SK-N-SH (cell line): ENCODE data around the gene ENTR1. TPM values are rescaled to one million over a fixed set of nuclear protein-coding genes. Genes with fewer than 3 reads are reported as not detected.
A peak's percentile ranks its signal among the peaks of the same experiment; 100 is the strongest.

ENCODE experiments used
- CTCF ChIA-PET: fragments of 300-600, 350-600 bp; formaldehyde crosslinking; extraction: SDS; loops from one replicate; lab custom pipeline; 2021; lab: Yijun Ruan, JAX
- POLR2A ChIA-PET: fragments of 350-600 bp; sonication (Branson Sonifier 250); formaldehyde crosslinking; extraction: SDS; loops from one replicate; lab custom pipeline; 2020; ENCODE audit warnings: antibody characterized with exemption, inconsistent platforms; lab: Yijun Ruan, JAX
- DNase-seq: peaks from one replicate; pipeline ENCODE4 v3.0.0; 2012
- H2AFZ ChIP-seq: fragments of 200-600 bp; sonication (generic); 2 replicates; pipeline ENCODE4 v1.8.1; 2016; ENCODE audit warnings: antibody characterized with exemption, mild to moderate bottlenecking, low read depth
- H3F3A ChIP-seq: fragments of 200-600 bp; sonication (generic); replicated peaks from 2 replicates; pipeline ENCODE3; 2016; ENCODE audit warnings: antibody characterized with exemption, mild to moderate bottlenecking; ENCODE audit not compliant: insufficient read depth
- H3K27ac ChIP-seq, 2 experiments: fragments of 200-500 bp in 1 of 2; fragments of 200-600 bp in 1 of 2; sonication (Bioruptor generic) in 1 of 2; sonication (generic), shearing (Covaris generic) in 1 of 2; 2 replicates each; pipeline versions ENCODE4 v1.5.1 to v1.6.1; 2014 to 2016; ENCODE audit warnings: low read depth in 2 of 2, inconsistent platforms in 1 of 2, low read length in 1 of 2, mild to moderate bottlenecking in 1 of 2, mixed read lengths in 1 of 2
- H3K27me3 ChIP-seq: fragments of 200-600 bp; sonication (generic), shearing (Covaris generic); 2 replicates; pipeline ENCODE4 v1.6.1; 2016; ENCODE audit warnings: mixed run types; ENCODE audit not compliant: insufficient read depth
- H3K36me3 ChIP-seq, 2 experiments: fragments of 200-500 bp in 1 of 2; fragments of 200-600 bp in 1 of 2; sonication (Bioruptor generic) in 1 of 2; sonication (generic) in 1 of 2; replicated peaks in 1 of 2; 2 replicates each; pipeline versions ENCODE3 to v1.5.1; 2014 to 2016; ENCODE audit warnings: low read length in 1 of 2, mild to moderate bottlenecking in 1 of 2; ENCODE audit not compliant: insufficient read depth in 2 of 2, control insufficient read depth in 1 of 2
- H3K4me1 ChIP-seq, 2 experiments: fragments of 200-500 bp in 1 of 2; fragments of 200-600 bp in 1 of 2; sonication (Bioruptor generic) in 1 of 2; sonication (generic), shearing (Covaris generic) in 1 of 2; 2 replicates each; pipeline versions ENCODE4 v1.5.1 to v1.6.1; 2014 to 2016; ENCODE audit warnings: low read depth in 1 of 2, low read length in 1 of 2, mixed run types in 1 of 2; ENCODE audit not compliant: insufficient read depth in 2 of 2, control insufficient read depth in 1 of 2
- H3K4me2 ChIP-seq: fragments of 200-600 bp; sonication (generic), shearing (Covaris generic); 2 replicates; pipeline ENCODE4 v1.6.1; 2017; ENCODE audit warnings: mixed run types
- H3K4me3 ChIP-seq, 2 experiments: fragments of 200-500 bp in 1 of 2; fragments of 200-600 bp in 1 of 2; sonication (Bioruptor generic) in 1 of 2; sonication (generic), shearing (Covaris generic) in 1 of 2; 2 replicates each; pipeline versions ENCODE4 v1.5.1 to v1.8.1; 2014 to 2016; ENCODE audit warnings: low read depth in 2 of 2, inconsistent platforms in 1 of 2, low read length in 1 of 2, mild to moderate bottlenecking in 1 of 2, mixed read lengths in 1 of 2, moderate library complexity in 1 of 2
- H3K79me2 ChIP-seq: fragments of 200-600 bp; sonication (generic); 2 replicates; pipeline ENCODE4 v1.8.1; 2017; ENCODE audit warnings: mild to moderate bottlenecking; ENCODE audit not compliant: insufficient read depth
- H3K9ac ChIP-seq: fragments of 200-600 bp; sonication (generic); 2 replicates; pipeline ENCODE4 v1.6.1; 2017; ENCODE audit warnings: mixed run types
- H3K9me2 ChIP-seq: fragments of 200-600 bp; sonication (generic); 2 replicates; pipeline ENCODE4 v1.6.1; 2017; ENCODE audit warnings: mixed run types
- H3K9me3 ChIP-seq: fragments of 200-600 bp; sonication (generic); 2 replicates; pipeline ENCODE4 v1.6.1; 2017; ENCODE audit warnings: mixed run types, mild to moderate bottlenecking, moderate library complexity
- H4K20me1 ChIP-seq: fragments of 200-600 bp; sonication (generic); 2 replicates; pipeline ENCODE4 v1.6.1; 2017; ENCODE audit warnings: mild to moderate bottlenecking, mixed run types; ENCODE audit not compliant: insufficient read depth
- CHD2 ChIP-seq: fragments of 150-350 bp; IDR thresholded peaks from 2 replicates; pipeline ENCODE4 v1.6.1; 2018; ENCODE audit warnings: low read length; ENCODE audit not compliant: partially characterized antibody
- ELF1 ChIP-seq: IDR thresholded peaks from 2 replicates; pipeline ENCODE4 v1.4.0; 2012
- EZH2phosphoT487 ChIP-seq: fragments of 200-600 bp; sonication (generic); IDR thresholded peaks from 2 replicates; pipeline ENCODE4 v1.6.1; 2017; ENCODE audit warnings: low read depth, mixed run types, mild to moderate bottlenecking, antibody characterized with exemption, moderate library complexity, borderline replicate concordance
- FOXJ3 ChIP-seq: sonication (generic); formaldehyde crosslinking; IDR thresholded peaks from 2 replicates; pipeline ENCODE4 v1.5.1; 2020; ENCODE audit warnings: mild to moderate bottlenecking, missing genetic modification reagents
- FOXM1 ChIP-seq: IDR thresholded peaks from 2 replicates; pipeline ENCODE4 v1.4.0; 2012; ENCODE audit warnings: low read depth, mild to moderate bottlenecking
- JUND ChIP-seq: IDR thresholded peaks from 2 replicates; pipeline ENCODE4 v1.4.0; 2012
- MEF2A ChIP-seq: IDR thresholded peaks from 2 replicates; pipeline ENCODE4 v1.4.0; 2012; ENCODE audit warnings: low read depth, borderline replicate concordance
- MXI1 ChIP-seq: IDR thresholded peaks from 2 replicates; pipeline ENCODE4 v1.6.1; 2012; ENCODE audit warnings: mild to moderate bottlenecking, low read depth, low read length, improper control_type of control experiment
- PBX3 ChIP-seq: IDR thresholded peaks from 2 replicates; pipeline ENCODE4; 2012
- RAD21 ChIP-seq: IDR thresholded peaks from 2 replicates; pipeline ENCODE4 v1.6.1; 2012; ENCODE audit warnings: mild to moderate bottlenecking, low read length
- REST ChIP-seq: IDR thresholded peaks from 2 replicates; pipeline ENCODE4 v1.6.1; 2012; ENCODE audit warnings: mild to moderate bottlenecking, low read depth, low read length, moderate library complexity
- RFX5 ChIP-seq: IDR thresholded peaks from 2 replicates; pipeline ENCODE4 v1.6.1; 2012; ENCODE audit warnings: mild to moderate bottlenecking, improper control_type of control experiment, low read length
- SIN3A ChIP-seq: IDR thresholded peaks from 2 replicates; pipeline ENCODE4 v1.6.1; 2012; ENCODE audit warnings: low read depth, mild to moderate bottlenecking, low read length, moderate library complexity, borderline replicate concordance
- SMC3 ChIP-seq: IDR thresholded peaks from 2 replicates; pipeline ENCODE4 v1.6.1; 2012; ENCODE audit warnings: low read depth, low read length, improper control_type of control experiment
- TCF12 ChIP-seq: IDR thresholded peaks from 2 replicates; pipeline ENCODE4 v1.4.0; 2012
- TEAD4 ChIP-seq: IDR thresholded peaks from 2 replicates; pipeline ENCODE4 v1.4.0; 2012; ENCODE audit warnings: mild to moderate bottlenecking, borderline replicate concordance; ENCODE audit not compliant: insufficient read depth
- USF2 ChIP-seq: fragments of 150-350 bp; IDR thresholded peaks from 2 replicates; pipeline ENCODE4 v1.6.1; 2017; ENCODE audit warnings: antibody characterized with exemption, low read length, low read depth, borderline replicate concordance
- YY1 ChIP-seq: IDR thresholded peaks from 2 replicates; pipeline ENCODE4 v1.4.0; 2012; ENCODE audit warnings: low read depth, mild to moderate bottlenecking
- WGBS: methylation state at CpG from one replicate; pipeline ENCODE4 v1.1.6; 2017; ENCODE audit warnings: low lambda C conversion rate; 5-methylcytosine and 5-hydroxymethylcytosine counted together
- polyA plus RNA-seq, 3 experiments: library from polyadenylated mRNA; depleted of rRNA; stranded (reverse); fragments of >200 nt; gene quantifications; 2 replicates each; pipeline ENCODE4 v1.2.3, GENCODE V29; 2012

Gene ENTR1
- polyA plus RNA-seq, 1 of the 3 experiments (the other 2 are of a cell fraction) = 71.3 TPM

- H3K9me2 ChIP-seq = no peaks in the 10 kb centered on the region
- H3K36me3 ChIP-seq = peaks cover 6 to 41% of the 10 kb centered on the region in 2 experiments
- H3K4me2 ChIP-seq = peak overlapping the region; percentile 95
- H4K20me1 ChIP-seq = peaks cover 76% of the 10 kb centered on the region
- H2AFZ ChIP-seq = no peak overlapping the region
- 48% methylated on average over 34 of the region's 37 CpGs for WGBS
- peak overlapping the region; percentile 85 for H3K9ac ChIP-seq
- peak overlapping the region; percentile 81 to 83 for H3K4me3 ChIP-seq
- peaks cover 27% of the 10 kb centered on the region for H3F3A ChIP-seq
- peaks cover 0 to 21% of the 10 kb centered on the region in 2 experiments; a peak in 1 of 4 replicates for H3K4me1 ChIP-seq
- peaks cover 64% of the 10 kb centered on the region for H3K79me2 ChIP-seq
- ChIA-PET CTCF (interaction anchor here (0.9 to 1.9 kb wide), 4 partner anchors 10 to 316 kb away, joined by 3 to 7 read pairs (median 4); no protein-coding TSS in a partner anchor), POLR2A (no interaction called here)
- DNase-seq = no peak
- H3K27ac ChIP-seq = no peak overlapping the region
- no peaks in the 10 kb centered on the region for H3K27me3 ChIP-seq
- no peaks in the 10 kb centered on the region for H3K9me3 ChIP-seq
- TF ChIP-seq FOXJ3 (CRISPR knock-in tag) (no peak), RFX5 (no peak)
Observed at GRCh38 chr9:136437839-136438547, 27.6 kb upstream of the ENTR1 start.

GRCh38 chr9:136437430-136437829 is 27.0 kb upstream of the ENTR1 start:
- CTCF ChIA-PET = interaction anchor here (0.9 to 1.9 kb wide), 3 partner anchors 13 to 315 kb away, joined by 3 to 7 read pairs (median 4); no protein-coding TSS in a partner anchor
- peak overlapping the region; percentile 85; the same call in 1 of the 2 replicates for H3K9ac ChIP-seq
- DNase-seq = no peak

More at GRCh38 chr9:136437430-136437829, 27.0 kb upstream of the ENTR1 start:
- H3K36me3 ChIP-seq = peaks cover 6 to 41% of the 10 kb centered on the region in 2 experiments
- H3K27ac ChIP-seq = no peak overlapping the region
- no peaks in the 10 kb centered on the region for H3K9me3 ChIP-seq
- H3K27me3 ChIP-seq = no peaks in the 10 kb centered on the region
- H3K4me3 ChIP-seq = peak overlapping the region; percentile 81 to 83
- peaks cover 77% of the 10 kb centered on the region for H4K20me1 ChIP-seq
- H3K4me1 ChIP-seq = peaks cover 0 to 21% of the 10 kb centered on the region in 2 experiments; a peak in 1 of 4 replicates
- H3K4me2 ChIP-seq = peak overlapping the region; percentile 95
- H3F3A ChIP-seq = peaks cover 26% of the 10 kb centered on the region
- no peak for TF ChIP-seq CHD2
- TF ChIP-seq REST = no peak
- no peak for TF ChIP-seq SMC3
- TF ChIP-seq PBX3 = no peak
- no peak for TF ChIP-seq USF2
- no peak for TF ChIP-seq TCF12
- no peak for TF ChIP-seq YY1
- TF ChIP-seq MEF2A = no peak
- TF ChIP-seq FOXM1 = no peak
- no peak for TF ChIP-seq MXI1
- TF ChIP-seq FOXJ3 (CRISPR knock-in tag) = no peak
- TF ChIP-seq RAD21 = no peak
- no peak for TF ChIP-seq TEAD4
- no peak for TF ChIP-seq RFX5
- TF ChIP-seq ELF1 = no peak
- no peak for TF ChIP-seq EZH2phosphoT487
- TF ChIP-seq SIN3A = no peak
- no peak for TF ChIP-seq JUND
- no peak overlapping the region for H2AFZ ChIP-seq
- H3K9me2 ChIP-seq = no peaks in the 10 kb centered on the region
- POLR2A ChIA-PET = no interaction called here
- WGBS = 77% methylated on average over 7 of the region's 8 CpGs
- H3K79me2 ChIP-seq = peaks cover 65% of the 10 kb centered on the region
